Activated CD4-positive, CD25-positive, alpha-beta regulatory T cell (primary cell): ENCODE results near the gene TOX2.

ENCODE experiments used
- DNase-seq, 4 experiments: peaks; one replicate each; lab custom pipeline; 2025; lab: John Stamatoyannopoulos, UW

The TOX2 gene

DNA sequence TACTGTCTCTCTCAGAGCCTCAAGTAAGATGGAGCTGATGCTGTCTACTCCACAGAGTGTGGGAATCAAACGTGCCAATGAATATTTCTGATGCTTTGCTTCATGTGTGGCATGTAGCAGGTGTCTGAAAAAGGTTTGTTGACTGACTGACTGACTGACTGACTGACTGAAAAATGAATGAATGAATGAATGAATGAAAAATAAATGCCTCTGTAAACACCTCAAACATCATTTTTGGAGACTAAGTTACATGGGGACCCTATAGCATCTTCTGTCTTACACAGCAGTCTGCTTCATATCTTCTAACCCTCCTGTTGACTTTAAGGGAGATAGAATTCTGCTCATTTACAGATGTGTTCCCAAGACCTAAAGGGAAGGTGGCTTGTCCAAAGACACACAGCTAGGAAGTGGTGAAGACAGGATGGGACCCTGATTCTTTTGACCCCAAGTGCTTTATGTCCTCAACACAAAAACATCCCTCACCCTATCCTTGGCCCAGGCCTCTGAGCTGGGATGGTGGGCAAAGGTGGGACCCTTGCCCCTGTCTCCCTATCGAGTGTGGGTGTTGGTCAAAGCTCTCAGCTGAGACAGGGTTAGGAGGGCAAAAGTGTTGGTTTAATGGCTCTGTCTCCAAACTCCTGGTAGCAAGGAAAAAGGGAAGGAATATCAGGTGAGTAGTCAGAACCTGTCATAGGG lies 104.4 kb downstream of the TOX2 start:
- no peak for DNase-seq

DNA sequence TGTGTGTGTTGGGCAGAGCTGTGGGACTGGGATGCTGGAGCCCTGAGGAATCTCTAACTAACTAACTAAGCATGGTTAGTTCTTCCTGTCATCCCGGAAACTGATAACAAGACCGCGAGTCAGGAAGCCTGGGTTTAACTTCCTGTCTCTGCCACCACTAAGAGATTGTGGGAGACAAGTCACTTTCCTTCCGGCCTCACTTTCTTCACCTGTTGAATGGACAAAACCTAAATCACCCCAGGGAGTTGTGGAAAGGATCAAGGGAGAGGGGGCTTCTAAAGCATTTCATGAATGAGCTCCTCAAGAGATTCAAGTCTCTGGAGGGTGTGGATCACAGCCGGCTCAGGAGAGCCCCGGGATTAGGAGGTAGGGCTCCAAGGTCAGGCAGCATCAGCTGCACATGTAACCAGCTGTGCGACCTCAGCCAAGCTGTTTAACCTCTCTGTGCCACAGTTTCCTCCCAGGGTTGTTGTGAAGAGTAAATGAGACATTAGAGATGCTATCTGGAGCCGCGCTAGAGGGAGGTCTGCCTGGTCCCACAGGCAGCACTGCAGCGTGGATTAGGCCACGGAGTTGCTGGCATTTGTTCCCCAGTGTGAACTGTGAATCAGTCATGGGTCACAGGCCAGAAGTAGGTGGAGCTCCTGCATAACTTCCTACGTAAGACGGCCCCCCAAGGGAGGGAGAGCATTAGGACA lies 105.1 kb downstream of the TOX2 start:
- no peak for DNase-seq

DNA sequence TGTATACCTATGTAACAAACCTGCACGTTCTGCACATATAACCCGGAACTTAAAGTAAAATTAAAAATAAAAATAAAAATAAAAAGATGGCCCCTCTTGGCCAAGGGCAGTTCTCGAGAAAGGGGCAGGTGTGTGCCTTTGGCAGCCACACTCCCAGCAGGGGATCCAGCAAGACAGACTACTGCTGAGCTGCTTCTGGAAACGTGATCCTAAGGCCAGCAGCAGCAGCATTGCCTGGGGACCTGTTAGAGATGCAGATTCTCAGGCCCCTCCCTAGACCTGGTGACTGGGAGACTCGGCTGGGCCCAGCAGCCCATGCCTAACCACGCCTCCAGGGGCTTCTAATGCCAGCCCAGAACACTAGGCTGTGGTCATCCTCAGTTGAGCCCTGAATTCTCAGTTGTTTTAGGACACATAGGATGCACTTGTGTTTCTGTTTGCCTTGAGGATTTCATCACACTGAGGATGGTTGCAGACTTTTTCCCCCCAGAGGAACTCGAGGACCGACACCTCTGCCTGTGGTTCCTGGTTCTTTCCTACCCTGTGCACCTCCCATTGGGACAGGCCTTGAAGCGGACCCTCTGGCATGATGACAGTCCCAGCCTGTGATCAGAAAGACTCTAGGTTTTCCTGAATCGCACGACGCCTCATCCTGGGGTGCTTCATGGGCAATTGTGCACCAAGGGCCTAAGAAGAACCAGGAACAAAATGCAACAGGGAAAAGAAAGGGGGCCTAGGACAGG lies 105.9 kb downstream of the TOX2 start:
- no peak for DNase-seq

DNA sequence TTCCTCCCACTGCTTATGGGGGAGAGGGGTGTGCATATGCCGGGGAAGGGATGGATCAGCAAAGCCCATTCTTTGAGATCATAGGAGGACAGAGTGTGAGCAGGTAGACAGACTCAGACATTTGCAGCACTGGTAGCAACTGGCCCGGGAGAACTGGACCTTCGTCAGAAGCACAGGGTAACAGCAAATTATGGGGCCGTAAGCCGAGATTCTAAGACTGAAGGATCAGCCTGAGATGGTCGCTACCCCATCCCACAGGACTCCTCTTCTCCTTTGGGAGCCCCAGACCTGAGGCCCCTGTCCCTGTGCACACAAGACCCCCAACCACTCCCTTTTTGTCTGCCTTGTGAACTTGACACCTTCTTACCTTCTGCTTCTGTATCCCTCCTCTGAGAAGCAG lies 106.5 kb downstream of the TOX2 start:
- no peak for DNase-seq

DNA sequence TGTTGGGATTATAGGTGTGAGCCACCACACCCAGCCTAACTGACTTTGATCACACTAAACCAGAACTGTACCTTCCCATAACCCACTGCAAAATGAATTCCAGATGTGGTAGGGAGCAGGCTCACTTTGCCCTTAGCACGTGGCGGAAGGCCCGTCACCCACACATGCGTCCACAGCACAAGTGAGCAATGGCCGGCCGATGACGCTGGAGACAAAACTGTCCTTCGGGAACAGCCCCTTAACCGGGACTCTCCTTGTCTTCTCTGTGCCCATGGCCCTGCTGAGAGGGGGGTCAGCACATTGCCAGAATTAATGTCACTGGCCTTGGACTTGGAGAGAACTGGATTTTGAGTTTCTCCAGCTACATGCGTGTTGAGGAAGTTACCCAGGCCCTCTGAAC lies 107.2 kb downstream of the TOX2 start:
- DNase-seq: no peak

DNA sequence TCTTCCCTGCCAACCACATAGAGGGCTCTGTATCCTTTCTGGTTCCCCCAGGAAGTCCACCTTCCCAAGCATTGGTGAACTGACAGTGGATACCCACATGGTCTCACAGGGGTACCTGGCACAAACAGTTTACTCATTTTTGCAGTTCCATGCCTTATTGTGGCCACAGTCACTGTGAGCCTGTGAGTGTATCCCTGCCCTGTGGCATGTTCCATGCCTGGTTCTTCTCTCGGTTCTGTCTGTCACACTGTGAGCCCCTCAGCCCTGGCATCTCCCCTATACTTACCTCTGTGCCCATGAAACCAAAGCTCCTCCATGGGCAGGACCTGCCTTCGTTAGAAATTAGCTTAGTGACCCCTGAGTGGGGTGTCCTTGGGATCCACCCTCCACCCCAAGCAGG lies 107.8 kb downstream of the TOX2 start:
- no peak for DNase-seq

DNA sequence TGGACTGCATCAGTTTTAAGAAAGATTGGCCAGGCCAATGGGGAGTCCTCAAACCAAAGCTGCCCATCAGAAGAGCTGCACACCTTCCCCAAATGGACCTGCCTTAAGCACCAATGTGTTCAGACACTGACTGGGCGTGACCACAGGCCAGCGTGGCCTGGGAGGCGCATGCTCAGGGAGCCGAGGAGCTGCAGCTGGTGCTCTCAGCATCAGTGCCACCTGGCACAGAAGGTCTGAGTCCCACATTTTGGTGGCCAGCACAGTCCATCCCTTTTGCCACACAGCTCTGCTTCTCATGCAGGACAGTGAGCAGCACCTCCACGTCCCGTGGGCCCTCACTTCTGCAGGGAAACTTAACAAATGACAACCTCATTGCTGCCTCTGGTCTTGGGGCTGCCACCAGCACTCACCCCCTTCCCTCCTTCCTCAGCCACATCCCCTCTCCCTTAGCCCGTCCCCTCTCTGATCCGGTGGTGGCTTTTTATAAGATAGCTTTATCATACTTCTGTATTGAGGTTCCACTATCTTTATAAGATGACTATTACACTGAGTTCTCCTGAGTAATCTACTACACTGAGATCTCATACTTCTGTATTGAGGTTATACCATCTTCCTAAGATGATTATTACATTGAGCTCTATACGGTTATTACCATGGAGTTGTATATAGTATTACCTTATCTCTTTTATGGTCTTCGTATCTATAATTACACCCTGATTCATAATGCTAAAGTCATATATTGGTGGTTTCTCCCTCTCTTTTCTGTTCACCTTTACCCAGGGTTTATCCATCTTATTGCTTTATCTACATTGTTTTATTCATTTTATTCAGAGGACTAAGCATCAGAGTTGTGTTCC lies 109.1 kb downstream of the TOX2 start:
- DNase-seq: no peak

DNA sequence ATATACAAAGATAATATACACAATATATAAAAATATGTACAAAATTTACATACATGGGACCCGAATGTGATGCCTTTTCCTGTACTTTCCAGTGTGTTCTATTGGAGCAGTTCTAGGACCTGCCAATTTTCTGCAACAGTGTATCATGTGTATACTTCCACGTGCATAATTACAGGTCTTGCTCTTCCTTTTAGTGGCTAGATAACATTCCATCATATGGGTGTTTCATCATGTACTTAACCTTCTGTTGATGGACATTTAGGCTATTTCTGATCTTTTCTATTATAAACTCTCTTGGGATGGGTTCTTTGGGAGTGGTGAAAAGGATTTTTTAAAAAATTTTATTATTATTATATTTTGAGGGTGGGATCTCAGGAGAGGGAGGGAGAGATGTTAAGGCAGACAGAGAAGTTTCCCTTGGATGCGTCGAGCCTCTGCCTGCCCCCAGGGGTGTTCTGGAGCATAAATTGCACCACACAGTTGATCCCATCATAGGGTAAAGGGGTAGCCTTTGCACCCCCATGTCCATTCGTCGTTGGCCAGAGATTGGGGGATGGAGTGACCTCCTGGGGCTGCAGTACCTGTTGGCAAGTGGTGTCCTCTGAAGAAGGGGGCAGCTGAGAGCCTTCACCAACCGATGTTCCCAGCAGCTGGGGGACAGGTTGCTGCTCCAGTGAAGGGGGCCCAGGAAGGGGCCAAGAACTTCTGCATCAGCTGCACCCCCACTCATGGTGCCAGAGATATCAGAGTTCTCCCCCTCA lies 110.3 kb downstream of the TOX2 start:
- DNase-seq: no peak

DNA sequence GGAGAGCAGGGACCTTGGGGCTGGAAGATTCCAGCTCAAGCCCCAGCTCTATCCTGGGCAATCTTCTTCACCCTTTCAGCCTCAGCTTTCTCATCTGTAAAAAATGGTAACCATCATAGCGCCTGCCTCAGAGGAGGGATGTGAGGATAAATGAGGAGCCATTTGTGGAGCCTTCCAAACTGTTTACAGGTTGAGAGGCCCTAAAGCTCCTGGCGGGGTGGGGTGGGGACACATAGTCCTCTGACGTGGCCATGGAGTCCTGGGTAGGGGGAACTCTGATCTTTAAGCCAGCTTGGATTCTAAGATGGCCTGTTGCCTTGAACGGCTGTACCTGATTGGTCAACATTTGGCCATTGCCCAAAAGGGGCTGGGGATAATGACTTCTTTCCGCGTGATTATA lies 111.1 kb downstream of the TOX2 start:
- DNase-seq: no peak

DNA sequence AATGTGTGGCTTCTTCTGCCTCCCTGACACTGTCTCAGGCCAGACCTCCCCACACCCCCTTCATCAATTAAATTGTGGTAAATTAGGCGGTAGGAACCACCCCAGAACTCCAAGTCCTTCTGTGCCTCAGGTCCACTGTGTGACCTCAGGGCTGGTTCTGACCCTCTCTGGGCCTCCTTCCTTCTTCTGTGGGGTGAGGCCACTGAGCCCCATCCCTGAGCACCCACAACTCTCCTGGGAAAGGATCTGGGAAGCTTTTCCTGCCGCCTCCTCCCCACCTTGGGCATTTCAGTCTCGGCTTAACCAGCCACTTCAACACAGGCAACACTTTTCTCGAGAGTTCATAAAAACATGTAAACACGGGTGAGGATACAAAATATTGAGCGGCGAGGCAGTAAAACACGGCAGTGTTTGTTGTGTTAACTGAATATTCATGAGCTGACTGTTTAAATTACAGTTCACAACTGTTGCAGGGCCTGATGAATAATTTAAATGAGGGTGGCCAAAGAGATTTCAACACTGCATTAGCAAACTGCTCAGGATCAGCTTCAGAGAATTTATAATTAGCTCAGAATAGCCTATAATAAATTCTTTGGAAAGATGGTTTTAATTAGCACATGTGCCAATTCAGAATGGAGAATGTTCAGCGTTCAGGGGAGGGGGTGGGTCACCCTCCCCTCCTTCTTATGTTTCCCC lies 112.1 kb downstream of the TOX2 start:
- no peak for DNase-seq

DNA sequence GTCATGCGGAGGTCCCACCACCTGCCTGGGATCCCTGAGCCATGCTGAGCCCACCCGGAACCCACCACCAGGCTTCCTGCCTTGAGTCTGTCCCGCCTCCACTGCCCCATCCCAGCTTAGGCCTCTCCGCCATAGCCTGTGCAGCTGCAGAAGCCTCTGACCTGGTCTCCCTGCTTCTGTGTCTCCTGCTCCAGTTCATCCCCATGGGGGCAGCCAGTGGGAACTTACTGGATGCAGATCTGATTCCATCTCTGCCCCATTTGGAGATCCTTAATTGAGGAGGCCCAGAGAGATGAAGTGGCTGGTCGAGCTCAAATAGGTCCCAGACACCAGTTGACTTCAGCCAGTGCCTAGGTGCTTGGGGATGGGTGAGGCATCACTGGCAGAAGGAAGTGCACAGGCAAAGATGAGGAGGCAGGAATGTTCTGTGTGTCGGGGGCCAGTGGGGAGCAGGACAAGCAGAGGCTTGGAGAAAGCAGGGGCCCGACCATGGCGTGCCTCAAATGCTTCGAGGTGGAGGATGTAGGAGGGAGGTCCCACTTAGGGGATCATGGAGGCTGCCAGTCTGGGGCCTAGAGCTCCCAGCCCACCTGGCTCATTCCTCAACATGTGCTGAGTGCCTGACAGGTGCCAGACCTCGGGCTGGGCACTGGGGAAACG lies 112.8 kb downstream of the TOX2 start:
- DNase-seq: no peak

DNA sequence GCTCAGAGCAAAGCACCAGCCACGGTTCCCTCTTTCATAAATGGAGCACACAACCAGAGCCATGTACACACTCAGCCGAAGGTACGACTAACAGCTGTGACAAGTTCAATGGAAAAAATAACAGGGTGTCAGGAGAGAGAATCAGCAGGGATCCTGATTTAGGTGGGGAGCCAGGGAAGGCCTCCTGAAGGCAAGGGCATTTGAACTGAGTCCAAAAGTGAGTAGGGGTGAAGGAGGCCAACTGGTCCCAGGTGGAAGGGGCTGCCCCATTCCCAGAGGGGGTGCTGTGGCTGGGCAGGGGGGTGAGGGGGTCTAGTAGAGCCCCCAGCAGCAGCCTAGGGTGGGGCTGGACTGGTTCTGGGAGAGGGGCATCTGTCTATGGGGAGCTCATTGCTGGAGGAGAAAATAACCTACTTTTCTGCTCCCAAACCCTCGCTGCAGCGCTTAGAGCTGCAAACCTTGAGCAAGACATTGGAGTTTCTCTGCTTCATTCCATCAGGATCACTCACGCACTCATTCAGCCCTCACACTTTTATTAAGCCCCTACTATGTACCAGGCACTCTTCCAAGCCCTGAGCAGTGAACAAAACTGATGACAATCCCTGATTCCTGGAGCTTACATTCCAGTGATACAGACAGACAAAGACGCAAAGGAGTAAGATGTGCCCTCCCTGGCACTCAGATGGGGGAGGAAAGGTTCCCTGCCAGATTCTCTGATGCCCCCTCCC lies 113.5 kb downstream of the TOX2 start:
- DNase-seq: no peak

DNA sequence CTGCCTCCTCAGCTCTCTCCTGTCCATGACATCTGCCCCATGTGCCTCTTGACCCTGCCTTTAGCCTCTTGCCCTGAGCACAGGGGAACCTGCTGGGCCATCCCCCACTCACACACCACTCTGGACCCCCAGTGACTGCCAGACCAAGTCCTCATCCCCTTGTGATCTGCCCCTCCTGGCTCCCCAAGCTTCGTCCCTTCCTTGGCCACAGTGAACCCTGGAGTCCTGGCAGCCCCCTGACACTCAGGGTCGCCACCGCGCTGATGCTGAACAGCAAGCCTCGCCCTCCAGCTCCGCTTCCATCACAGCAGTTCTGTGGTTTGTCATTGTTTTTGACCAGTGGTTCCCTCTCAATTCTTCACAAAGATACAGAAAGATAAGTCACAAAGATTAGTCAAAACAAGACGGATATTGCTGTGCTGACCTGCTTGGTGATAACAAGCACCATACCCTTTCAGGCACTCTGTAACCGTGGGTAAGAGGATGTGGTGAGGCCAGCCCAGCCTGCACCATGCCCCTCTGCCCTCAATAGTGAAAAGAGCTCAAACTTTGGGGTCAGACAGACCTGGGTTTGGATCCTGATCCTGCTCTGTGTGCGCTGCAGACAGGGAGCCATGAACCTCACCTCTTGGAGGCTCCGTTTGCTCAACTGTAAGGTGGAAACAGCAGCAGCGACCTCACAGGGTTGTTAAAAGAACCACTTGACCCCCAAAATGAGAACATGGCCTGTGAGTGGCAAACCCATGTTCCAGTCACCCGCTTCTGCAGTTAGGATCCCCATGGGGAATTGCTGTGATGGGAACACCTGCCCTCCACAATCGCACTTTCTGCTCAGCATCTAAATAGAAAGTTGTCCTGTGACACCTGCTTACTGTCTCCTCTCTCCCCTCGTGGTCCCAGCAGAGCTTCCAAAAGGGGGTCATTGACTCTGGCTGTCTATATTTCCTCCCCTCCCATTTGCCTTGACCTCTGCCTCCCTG lies 114.5 kb downstream of the TOX2 start:
- DNase-seq: no peak

DNA sequence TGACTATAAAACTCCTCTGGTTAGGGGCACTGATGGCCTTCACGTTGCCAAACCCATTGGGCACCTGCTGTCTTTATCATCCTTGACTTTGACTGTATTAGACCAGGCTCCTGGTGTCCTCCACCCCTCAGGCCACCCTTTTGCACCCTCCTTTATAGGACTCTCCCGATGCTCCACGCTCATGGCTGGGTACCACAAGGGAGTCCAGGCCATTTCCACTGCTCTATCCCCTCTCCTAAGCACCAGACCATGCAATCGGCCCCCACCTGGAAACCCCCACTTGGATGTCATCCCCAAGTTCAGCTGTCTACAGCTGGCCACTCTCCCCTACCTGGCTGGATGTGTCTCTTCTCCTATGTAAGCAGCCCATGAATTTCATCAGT lies 115.2 kb downstream of the TOX2 start:
- DNase-seq: no peak

DNA sequence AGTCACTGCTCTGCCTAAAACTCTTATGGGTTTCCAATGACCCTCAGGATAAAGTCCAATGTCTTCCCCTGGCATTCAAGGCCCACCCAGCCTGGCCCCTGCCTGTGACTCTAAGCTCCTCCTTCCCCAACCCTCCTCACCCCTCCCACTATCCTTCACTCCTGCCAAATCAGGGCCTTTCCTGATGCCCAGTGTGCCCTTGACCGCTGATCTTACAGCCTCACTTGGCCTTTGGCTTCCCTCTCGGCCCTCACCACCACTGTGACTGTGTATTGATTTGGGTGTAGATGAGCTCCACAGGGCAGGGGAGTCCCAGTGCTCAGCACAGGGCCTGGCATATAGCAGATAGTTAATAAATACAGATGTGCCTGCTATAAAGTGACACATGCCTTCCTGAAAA lies 115.7 kb downstream of the TOX2 start:
- no peak for DNase-seq

DNA sequence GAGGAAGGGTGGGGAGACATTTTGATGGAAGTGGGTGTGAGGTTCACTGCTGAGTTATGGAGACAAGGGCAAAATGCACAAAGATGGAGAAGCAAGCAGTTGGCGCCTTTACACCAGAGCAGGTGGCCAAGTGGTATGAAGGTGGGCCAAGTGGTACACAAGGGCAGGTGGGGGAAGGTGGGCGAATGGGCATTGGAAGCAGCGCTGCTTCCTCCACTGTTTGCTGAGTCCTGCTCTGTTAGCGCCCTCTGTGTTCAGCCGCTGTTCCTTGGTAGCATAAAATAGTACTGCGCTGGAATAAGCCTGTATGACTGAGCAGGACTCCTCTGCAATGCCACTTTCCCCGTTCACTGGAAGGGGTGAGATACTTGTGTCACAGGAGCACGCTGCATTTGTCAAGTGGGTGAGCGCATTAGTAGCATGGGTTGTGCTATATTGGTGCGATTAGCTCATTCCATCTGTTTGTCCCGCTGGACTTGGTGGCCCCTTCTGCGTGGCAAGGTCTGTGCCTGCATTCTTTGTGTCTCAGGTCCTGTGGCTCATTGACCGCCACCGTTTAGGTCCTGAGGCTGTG lies 116.4 kb downstream of the TOX2 start:
- no peak for DNase-seq

DNA sequence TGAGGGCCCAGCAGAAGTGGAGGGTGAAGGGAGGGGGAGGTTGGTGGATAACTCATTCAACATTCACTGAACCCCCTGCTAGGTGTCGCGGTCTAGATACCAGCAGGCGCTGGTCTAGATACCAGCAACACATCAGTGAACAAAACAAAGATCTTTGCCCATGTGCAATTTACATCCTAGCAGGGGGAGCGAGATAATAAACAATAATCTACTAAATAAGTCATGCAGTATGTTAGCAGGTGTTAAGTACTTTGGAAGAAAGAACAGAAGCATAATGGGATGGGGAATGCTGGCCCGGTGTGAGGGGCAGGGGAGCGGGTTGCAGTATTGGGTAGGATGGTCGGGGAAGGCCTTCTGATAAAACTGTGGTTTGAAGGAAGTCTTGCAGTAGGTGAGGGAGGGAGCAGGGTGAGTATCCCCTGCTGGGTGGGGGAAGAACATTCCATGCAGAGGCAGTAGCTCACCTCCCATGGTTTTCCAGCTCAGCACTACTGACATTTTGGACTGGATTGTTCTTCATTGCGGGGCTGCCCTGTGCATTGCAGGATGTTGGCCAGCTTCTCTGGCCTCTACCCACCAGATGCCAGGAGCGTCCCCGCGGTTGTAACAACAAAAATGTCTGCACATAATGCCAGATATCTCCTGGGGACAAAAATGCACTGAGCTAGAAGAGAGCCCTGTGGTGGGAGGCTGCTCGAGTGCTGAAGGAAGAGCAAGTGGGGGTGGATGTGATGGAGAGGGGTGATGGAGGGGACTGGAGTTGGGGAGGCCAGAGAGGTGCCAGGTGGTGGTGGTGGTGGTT lies 117.3 kb downstream of the TOX2 start:
- no peak for DNase-seq
